ENCODE results near the gene RFX5.

DNA sequence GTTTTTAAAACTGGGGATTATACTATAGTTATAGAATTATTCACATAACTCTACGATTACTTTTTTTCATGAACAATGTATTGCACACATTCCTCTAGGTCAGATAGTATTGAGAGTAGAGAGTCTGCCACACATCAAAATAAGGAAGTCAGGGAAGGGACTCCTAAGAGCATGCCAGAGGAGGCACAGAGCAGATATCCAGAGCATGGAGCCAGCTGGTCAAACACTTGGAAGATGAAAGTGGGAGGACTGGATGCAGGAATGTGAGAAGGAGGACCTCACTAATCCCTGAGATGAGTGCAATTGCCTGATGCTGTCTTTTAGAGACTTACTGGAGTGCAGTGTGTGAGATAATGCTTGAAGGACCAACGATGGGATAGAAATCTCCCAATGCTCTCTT is 9.6 kb upstream of the RFX5 start:
- TF ChIP-seq, protein P1, sequence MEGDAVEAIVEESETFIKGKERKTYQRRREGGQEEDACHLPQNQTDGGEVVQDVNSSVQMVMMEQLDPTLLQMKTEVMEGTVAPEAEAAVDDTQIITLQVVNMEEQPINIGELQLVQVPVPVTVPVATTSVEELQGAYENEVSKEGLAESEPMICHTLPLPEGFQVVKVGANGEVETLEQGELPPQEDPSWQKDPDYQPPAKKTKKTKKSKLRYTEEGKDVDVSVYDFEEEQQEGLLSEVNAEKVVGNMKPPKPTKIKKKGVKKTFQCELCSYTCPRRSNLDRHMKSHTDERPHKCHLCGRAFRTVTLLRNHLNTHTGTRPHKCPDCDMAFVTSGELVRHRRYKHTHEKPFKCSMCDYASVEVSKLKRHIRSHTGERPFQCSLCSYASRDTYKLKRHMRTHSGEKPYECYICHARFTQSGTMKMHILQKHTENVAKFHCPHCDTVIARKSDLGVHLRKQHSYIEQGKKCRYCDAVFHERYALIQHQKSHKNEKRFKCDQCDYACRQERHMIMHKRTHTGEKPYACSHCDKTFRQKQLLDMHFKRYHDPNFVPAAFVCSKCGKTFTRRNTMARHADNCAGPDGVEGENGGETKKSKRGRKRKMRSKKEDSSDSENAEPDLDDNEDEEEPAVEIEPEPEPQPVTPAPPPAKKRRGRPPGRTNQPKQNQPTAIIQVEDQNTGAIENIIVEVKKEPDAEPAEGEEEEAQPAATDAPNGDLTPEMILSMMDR (IDR thresholded peaks at IDR 0.05; ENCODE audit: insufficient read depth, low read length, poor library complexity, severe bottlenecking): no peak
- TF ChIP-seq EZH2phosphoT487 (conservative IDR thresholded peaks at IDR 0.05; ENCODE audit: low read length): no peak

Data from SU-DHL-6 (cell line).